ENCODE results near the gene MBTD1.

- no peak for TF ChIP-seq CTCF (conservative IDR thresholded peaks at IDR 0.05; ENCODE audit: low read depth in 2 of 2)
- no peak for TF ChIP-seq POLR2AphosphoS5 (IDR thresholded peaks at IDR 0.05; ENCODE audit: low read depth)
- TF ChIP-seq, protein P1, sequence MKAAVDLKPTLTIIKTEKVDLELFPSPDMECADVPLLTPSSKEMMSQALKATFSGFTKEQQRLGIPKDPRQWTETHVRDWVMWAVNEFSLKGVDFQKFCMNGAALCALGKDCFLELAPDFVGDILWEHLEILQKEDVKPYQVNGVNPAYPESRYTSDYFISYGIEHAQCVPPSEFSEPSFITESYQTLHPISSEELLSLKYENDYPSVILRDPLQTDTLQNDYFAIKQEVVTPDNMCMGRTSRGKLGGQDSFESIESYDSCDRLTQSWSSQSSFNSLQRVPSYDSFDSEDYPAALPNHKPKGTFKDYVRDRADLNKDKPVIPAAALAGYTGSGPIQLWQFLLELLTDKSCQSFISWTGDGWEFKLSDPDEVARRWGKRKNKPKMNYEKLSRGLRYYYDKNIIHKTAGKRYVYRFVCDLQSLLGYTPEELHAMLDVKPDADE (IDR thresholded peaks at IDR 0.05), result no peak
- TF ChIP-seq REST (IDR thresholded peaks at IDR 0.05; ENCODE audit: unreplicated experiment), result no peak
- TF ChIP-seq STAT1 (IDR thresholded peaks at IDR 0.05; ENCODE audit: unreplicated experiment), result no peak
- no peak for TF ChIP-seq CREB1 (CRISPR knock-in tag; IDR thresholded peaks at IDR 0.05; ENCODE audit: low read depth)
- no peak for TF ChIP-seq JUNB (IDR thresholded peaks at IDR 0.05; ENCODE audit: unreplicated experiment)
- no peak for TF ChIP-seq NANOG (IDR thresholded peaks at IDR 0.05; ENCODE audit: borderline replicate concordance)
- TF ChIP-seq EZH2phosphoT487 (IDR thresholded peaks at IDR 0.05; ENCODE audit: unreplicated experiment), result no peak
- no peak for TF ChIP-seq EZH2 (IDR thresholded peaks at IDR 0.05; ENCODE audit: low read depth, unreplicated experiment)
Observed at GRCh38 chr17:51180486-51180885, 79.4 kb downstream of the MBTD1 start.
